HepG2 (cell line): ENCODE measurements around the gene CAD. TPM values are rescaled to one million over a fixed set of nuclear protein-coding genes. Genes with fewer than 3 reads are reported as not detected.

Source experiments
- MAFK ChIP-seq, 2 experiments: IDR thresholded peaks in 1 of 2; conservative IDR thresholded peaks in 1 of 2; 2 replicates each; pipeline ENCODE4 v1.6.1; 2011; ENCODE audit warnings: improper control_type of control experiment in 2 of 2, low read length in 2 of 2
- MIXL1 ChIP-seq: IDR thresholded peaks from 2 replicates; pipeline ENCODE4 v1.6.1; 2016
- MXI1 ChIP-seq: IDR thresholded peaks from 3 replicates; pipeline ENCODE4 v1.6.1; 2012; ENCODE audit warnings: low read depth, low read length, inconsistent platforms, borderline replicate concordance
- PHF21A ChIP-seq: sonication (generic); formaldehyde crosslinking; IDR thresholded peaks from 2 replicates; pipeline ENCODE4 v1.5.0; 2020; ENCODE audit warnings: mild to moderate bottlenecking, missing genetic modification reagents
- SALL1 ChIP-seq: sonication (generic); formaldehyde crosslinking; IDR thresholded peaks from 2 replicates; pipeline ENCODE4 v1.8.0; 2022; ENCODE audit warnings: mild to moderate bottlenecking, missing genetic modification reagents
- ZNF441 ChIP-seq: sonication (generic); formaldehyde crosslinking; IDR thresholded peaks from 2 replicates; pipeline ENCODE4 v1.7.0; 2021; ENCODE audit warnings: missing genetic modification reagents, borderline replicate concordance
- ZNF460 ChIP-seq: sonication (generic); formaldehyde crosslinking; IDR thresholded peaks from 2 replicates; pipeline ENCODE4 v1.5.1; 2020; ENCODE audit warnings: missing genetic modification reagents, mild to moderate bottlenecking, borderline replicate concordance
- ZNF768 ChIP-seq: sonication (generic); formaldehyde crosslinking; IDR thresholded peaks from 2 replicates; pipeline ENCODE4 v1.4.0; 2020; ENCODE audit warnings: missing genetic modification reagents
- ZNF790 ChIP-seq: sonication (generic); formaldehyde crosslinking; IDR thresholded peaks from 2 replicates; pipeline ENCODE4 v1.8.0; 2022; ENCODE audit warnings: missing genetic modification reagents, mild to moderate bottlenecking, borderline replicate concordance
- ZNF792 ChIP-seq: IDR thresholded peaks from 2 replicates; pipeline ENCODE4 v1.6.1; 2016
- polyA plus RNA-seq, 8 experiments: library from polyadenylated mRNA; depleted of rRNA in 3 of 8; stranded (reverse) in 7 of 8; unstranded in 1 of 8; fragments of >200 nt; fragmentation: Illumina TruSeq in 4 of 8; extraction: Trizol in 4 of 8; gene quantifications; 2 replicates each; pipeline versions ENCODE4 v1.2.1 to v1.2.3, GENCODE V29; 2011 to 2016; ENCODE audit warnings: low read depth in 4 of 8, missing spikeins in 1 of 8, mixed read lengths in 1 of 8; ENCODE audit not compliant: insufficient read depth in 1 of 8
- total RNA-seq, 5 experiments: library from RNA; depleted of rRNA; stranded (reverse); fragments of >200 nt; fragmentation: Illumina TruSeq; extraction: Trizol; gene quantifications; 2 replicates each; pipeline ENCODE4 v1.2.3, GENCODE V29; 2016; ENCODE audit warnings: low read depth in 1 of 5
- TF ChIP-seq, protein P1 (sequence below): sonication (generic); formaldehyde crosslinking; IDR thresholded peaks from 2 replicates; pipeline ENCODE4 v1.5.0; 2020; ENCODE audit warnings: mild to moderate bottlenecking, missing genetic modification reagents, borderline replicate concordance
- TF ChIP-seq, protein P2 (sequence below): sonication (generic); formaldehyde crosslinking; IDR thresholded peaks from 2 replicates; pipeline ENCODE4 v1.4.0; 2020; ENCODE audit warnings: missing genetic modification reagents, mild to moderate bottlenecking, borderline replicate concordance
- TF ChIP-seq, protein P3 (sequence below): sonication (generic); formaldehyde crosslinking; IDR thresholded peaks from 2 replicates; pipeline ENCODE4 v1.4.0; 2020; ENCODE audit warnings: missing genetic modification reagents
- TF ChIP-seq, protein P4 (sequence below): IDR thresholded peaks from 2 replicates; pipeline ENCODE4 v1.6.1; 2016; ENCODE audit warnings: low read depth, control low read depth
- TF ChIP-seq, protein P5 (sequence below): conservative IDR thresholded peaks from 2 replicates; pipeline ENCODE4 v1.6.1; 2018; ENCODE audit warnings: missing genetic modification reagents
- TF ChIP-seq, protein P6 (sequence below): sonication (generic); formaldehyde crosslinking; IDR thresholded peaks from 2 replicates; pipeline ENCODE4 v1.8.0; 2022; ENCODE audit warnings: missing genetic modification reagents, mild to moderate bottlenecking, moderate library complexity, borderline replicate concordance

The CAD gene
- total and polyA plus RNA-seq, 2 of the 13 experiments (the other 11 are each of a cell fraction or from before 2014, with no cell fraction given) = 21.7 to 37.0 TPM

DNA sequence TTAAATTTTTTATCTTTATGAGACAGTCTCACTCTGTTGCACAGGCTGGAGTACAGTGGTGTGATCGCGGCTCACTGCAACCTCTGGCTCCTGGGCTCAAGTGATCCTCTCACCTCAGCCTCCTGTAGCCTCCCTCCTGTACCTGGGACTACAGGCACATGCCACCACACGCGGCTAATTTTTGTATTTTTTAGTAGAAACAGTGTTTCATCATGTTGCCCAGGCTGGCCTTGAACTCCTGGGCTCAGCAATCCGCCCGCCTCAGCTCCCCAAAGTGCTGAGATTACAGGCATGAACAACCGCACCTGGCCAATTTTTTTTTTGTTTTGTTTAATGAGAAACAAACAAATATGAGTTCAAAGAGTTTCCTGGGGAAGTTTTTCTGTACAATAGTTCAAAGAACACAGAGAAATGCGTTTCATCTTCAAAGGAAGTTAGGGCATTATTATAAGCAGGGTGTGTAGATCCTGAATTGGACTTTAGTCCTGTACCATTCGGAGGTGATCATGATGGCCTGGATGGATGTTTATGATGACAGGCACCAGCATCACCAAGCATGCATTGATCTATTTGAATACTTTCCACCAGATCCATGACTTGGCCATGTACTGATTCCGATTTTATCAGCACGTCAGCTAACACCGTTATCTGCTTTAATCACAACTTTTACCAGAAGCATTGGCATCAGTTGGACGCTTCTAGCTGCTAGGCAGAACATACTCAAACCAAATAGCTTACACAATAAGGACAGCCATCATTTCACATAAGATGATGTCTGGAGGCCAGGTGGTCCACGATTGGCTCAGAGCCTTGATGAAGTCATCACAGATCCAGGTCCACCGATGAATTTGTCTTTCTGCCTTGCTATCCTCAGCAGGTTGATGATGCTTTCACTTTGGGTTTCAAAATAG lies 39.5 kb upstream of the CAD start (continued):
- TF ChIP-seq SALL1 (CRISPR knock-in tag) = peak; percentile 98
- TF ChIP-seq, protein P1, sequence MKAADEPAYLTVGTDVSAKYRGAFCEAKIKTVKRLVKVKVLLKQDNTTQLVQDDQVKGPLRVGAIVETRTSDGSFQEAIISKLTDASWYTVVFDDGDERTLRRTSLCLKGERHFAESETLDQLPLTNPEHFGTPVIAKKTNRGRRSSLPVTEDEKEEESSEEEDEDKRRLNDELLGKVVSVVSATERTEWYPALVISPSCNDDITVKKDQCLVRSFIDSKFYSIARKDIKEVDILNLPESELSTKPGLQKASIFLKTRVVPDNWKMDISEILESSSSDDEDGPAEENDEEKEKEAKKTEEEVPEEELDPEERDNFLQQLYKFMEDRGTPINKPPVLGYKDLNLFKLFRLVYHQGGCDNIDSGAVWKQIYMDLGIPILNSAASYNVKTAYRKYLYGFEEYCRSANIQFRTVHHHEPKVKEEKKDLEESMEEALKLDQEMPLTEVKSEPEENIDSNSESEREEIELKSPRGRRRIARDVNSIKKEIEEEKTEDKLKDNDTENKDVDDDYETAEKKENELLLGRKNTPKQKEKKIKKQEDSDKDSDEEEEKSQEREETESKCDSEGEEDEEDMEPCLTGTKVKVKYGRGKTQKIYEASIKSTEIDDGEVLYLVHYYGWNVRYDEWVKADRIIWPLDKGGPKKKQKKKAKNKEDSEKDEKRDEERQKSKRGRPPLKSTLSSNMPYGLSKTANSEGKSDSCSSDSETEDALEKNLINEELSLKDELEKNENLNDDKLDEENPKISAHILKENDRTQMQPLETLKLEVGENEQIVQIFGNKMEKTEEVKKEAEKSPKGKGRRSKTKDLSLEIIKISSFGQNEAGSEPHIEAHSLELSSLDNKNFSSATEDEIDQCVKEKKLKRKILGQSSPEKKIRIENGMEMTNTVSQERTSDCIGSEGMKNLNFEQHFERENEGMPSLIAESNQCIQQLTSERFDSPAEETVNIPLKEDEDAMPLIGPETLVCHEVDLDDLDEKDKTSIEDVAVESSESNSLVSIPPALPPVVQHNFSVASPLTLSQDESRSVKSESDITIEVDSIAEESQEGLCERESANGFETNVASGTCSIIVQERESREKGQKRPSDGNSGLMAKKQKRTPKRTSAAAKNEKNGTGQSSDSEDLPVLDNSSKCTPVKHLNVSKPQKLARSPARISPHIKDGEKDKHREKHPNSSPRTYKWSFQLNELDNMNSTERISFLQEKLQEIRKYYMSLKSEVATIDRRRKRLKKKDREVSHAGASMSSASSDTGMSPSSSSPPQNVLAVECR = peak; percentile 52; the same call in 1 of the 2 replicates
- TF ChIP-seq MIXL1 (CRISPR knock-in tag) = peak; percentile 96
- TF ChIP-seq ZNF790 (CRISPR knock-in tag) = 0 out of 2 replicates have a peak, but pooled peaks have one; percentile 81
- no peak for TF ChIP-seq ZNF768 (CRISPR knock-in tag)
- TF ChIP-seq, protein P2, sequence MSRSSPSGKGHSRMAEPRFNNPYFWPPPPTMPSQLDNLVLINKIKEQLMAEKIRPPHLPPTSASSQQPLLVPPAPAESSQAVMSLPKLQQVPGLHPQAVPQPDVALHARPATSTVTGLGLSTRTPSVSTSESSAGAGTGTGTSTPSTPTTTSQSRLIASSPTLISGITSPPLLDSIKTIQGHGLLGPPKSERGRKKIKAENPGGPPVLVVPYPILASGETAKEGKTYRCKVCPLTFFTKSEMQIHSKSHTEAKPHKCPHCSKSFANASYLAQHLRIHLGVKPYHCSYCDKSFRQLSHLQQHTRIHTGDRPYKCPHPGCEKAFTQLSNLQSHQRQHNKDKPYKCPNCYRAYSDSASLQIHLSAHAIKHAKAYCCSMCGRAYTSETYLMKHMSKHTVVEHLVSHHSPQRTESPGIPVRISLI (CRISPR knock-in tag) = peak; percentile 99
- TF ChIP-seq, protein P3, sequence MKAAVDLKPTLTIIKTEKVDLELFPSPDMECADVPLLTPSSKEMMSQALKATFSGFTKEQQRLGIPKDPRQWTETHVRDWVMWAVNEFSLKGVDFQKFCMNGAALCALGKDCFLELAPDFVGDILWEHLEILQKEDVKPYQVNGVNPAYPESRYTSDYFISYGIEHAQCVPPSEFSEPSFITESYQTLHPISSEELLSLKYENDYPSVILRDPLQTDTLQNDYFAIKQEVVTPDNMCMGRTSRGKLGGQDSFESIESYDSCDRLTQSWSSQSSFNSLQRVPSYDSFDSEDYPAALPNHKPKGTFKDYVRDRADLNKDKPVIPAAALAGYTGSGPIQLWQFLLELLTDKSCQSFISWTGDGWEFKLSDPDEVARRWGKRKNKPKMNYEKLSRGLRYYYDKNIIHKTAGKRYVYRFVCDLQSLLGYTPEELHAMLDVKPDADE = no peak
- peak; percentile 14; the same call in 1 of the 2 replicates for TF ChIP-seq ZNF441 (CRISPR knock-in tag)
- TF ChIP-seq, protein P4, sequence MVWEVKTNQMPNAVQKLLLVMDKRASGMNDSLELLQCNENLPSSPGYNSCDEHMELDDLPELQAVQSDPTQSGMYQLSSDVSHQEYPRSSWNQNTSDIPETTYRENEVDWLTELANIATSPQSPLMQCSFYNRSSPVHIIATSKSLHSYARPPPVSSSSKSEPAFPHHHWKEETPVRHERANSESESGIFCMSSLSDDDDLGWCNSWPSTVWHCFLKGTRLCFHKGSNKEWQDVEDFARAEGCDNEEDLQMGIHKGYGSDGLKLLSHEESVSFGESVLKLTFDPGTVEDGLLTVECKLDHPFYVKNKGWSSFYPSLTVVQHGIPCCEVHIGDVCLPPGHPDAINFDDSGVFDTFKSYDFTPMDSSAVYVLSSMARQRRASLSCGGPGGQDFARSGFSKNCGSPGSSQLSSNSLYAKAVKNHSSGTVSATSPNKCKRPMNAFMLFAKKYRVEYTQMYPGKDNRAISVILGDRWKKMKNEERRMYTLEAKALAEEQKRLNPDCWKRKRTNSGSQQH (CRISPR knock-in tag) = no peak
- TF ChIP-seq, protein P5, sequence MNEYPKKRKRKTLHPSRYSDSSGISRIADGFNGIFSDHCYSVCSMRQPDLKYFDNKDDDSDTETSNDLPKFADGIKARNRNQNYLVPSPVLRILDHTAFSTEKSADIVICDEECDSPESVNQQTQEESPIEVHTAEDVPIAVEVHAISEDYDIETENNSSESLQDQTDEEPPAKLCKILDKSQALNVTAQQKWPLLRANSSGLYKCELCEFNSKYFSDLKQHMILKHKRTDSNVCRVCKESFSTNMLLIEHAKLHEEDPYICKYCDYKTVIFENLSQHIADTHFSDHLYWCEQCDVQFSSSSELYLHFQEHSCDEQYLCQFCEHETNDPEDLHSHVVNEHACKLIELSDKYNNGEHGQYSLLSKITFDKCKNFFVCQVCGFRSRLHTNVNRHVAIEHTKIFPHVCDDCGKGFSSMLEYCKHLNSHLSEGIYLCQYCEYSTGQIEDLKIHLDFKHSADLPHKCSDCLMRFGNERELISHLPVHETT (CRISPR knock-in tag) = peak; percentile 51; the same call in 1 of the 2 replicates
- TF ChIP-seq MAFK (conservative IDR thresholded peaks at IDR 0.05 in 1 of 2, IDR thresholded peaks at IDR 0.05 in 1 of 2; ENCODE audit: low read length in 2 of 2) = peak in 1 of 2 experiments; percentile 35; a peak in 3 of 4 replicates
- peak; percentile 37; the same call in 1 of the 2 replicates for TF ChIP-seq ZNF792 (CRISPR knock-in tag)
- TF ChIP-seq ZNF460 (CRISPR knock-in tag) = peak; percentile 97
- TF ChIP-seq PHF21A (CRISPR knock-in tag) = peak; percentile 99
- TF ChIP-seq, protein P6, sequence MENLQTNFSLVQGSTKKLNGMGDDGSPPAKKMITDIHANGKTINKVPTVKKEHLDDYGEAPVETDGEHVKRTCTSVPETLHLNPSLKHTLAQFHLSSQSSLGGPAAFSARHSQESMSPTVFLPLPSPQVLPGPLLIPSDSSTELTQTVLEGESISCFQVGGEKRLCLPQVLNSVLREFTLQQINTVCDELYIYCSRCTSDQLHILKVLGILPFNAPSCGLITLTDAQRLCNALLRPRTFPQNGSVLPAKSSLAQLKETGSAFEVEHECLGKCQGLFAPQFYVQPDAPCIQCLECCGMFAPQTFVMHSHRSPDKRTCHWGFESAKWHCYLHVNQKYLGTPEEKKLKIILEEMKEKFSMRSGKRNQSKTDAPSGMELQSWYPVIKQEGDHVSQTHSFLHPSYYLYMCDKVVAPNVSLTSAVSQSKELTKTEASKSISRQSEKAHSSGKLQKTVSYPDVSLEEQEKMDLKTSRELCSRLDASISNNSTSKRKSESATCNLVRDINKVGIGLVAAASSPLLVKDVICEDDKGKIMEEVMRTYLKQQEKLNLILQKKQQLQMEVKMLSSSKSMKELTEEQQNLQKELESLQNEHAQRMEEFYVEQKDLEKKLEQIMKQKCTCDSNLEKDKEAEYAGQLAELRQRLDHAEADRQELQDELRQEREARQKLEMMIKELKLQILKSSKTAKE (CRISPR knock-in tag) = peak; percentile 79
- TF ChIP-seq MXI1 = peak; percentile 48; the same call in 1 of the 3 replicates
